Stimulated activated effector memory CD8-positive, alpha-beta T cell treated with anti-CD3 and anti-CD28 coated beads, Interleukin-12 subunit alpha, Interleukin-12 subunit beta, amount 100 ng/mL, for 72 hours (primary cell): Measurements from ENCODE around the gene DPH5.
"Not testable (repeated sequence)": the region's sequence is repeated elsewhere in the genome, so short reads cannot be mapped to it uniquely, and the experiment has no call there.

Experiments
- ATAC-seq: fragments of 150-1000 bp; cut with Tn5 transposase; 2 replicates; pipeline ENCODE4 v1.10.0; 2021
- DNase-seq, 2 donors: peaks; one replicate each; pipeline ENCODE4 v3.0.0; 2021 to 2022; ENCODE audit warnings: low spot score in 2 of 2
- H3K27ac Mint-ChIP-seq: one replicate; pipeline ENCODE4 v1.8.0; 2022; ENCODE audit warnings: mild to moderate bottlenecking, mixed read lengths
- H3K36me3 Mint-ChIP-seq: one replicate; pipeline ENCODE4 v1.8.0; 2022; ENCODE audit warnings: mild to moderate bottlenecking, mixed read lengths
- H3K4me1 Mint-ChIP-seq: one replicate; pipeline ENCODE4 v1.8.0; 2022; ENCODE audit warnings: mixed read lengths
- H3K4me3 Mint-ChIP-seq: one replicate; pipeline ENCODE4 v1.8.0; 2022; ENCODE audit warnings: mild to moderate bottlenecking, mixed read lengths
- H3K9me3 Mint-ChIP-seq: one replicate; pipeline ENCODE4 v1.8.0; 2022; ENCODE audit warnings: mixed read lengths

Gene DPH5

DNA sequence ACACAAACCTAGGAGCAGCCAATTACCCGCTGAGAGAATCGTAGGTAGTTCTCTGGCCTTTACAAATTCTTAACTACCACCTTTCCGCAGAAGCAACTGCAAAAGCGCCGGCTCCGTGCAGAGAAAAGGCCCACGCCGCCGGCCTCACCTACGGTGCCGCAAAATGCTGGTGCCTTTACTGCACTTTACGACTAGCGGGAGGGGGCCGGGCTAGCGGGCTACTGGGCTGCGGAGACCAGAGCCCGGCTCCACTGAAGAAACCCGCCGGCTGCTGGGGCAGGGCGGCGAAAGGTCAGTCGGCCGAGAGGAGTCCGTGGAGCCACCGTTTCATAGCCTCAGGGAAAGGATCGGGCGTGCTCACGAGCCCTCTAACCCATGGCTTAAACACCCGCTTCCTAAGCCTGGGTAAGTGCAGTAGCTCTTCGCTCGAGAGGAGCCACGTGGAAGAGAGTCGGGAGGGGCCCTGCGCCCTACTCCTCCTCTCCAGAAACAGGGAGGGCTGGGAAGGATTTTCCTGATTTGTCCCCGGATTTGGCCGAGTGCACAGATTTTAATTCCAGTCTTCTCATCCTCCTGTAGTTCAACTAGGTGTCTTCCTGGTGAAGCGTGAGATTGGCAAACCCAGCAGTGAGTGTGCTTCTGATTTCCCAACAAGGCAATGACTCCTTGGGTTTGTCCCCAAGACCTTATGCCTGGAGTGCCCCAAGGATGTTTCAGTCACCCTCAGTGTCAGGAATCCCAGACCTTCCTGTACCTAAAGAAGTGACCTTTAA is at the start of gene DPH5:
Gene DPH5, minus strand, starts transcription at position 128 of the 773 bp plus-strand sequence. CDS start 341 bp downstream, outside the sequence.
- peak within 1 kb of the TSS; percentile 94 for H3K27ac Mint-ChIP-seq
- DNase-seq (peak; percentile 71 to 91), ATAC-seq (peak; percentile 99)
- peaks cover 20% of the 10 kb centered on the region for H3K4me1 Mint-ChIP-seq
- H3K4me3 Mint-ChIP-seq, result peak within 1 kb of the TSS; percentile 86
- H3K36me3 Mint-ChIP-seq, result peaks cover 11% of the 10 kb centered on the region
- H3K9me3 Mint-ChIP-seq, result no peaks in the 10 kb centered on the region

DNA sequence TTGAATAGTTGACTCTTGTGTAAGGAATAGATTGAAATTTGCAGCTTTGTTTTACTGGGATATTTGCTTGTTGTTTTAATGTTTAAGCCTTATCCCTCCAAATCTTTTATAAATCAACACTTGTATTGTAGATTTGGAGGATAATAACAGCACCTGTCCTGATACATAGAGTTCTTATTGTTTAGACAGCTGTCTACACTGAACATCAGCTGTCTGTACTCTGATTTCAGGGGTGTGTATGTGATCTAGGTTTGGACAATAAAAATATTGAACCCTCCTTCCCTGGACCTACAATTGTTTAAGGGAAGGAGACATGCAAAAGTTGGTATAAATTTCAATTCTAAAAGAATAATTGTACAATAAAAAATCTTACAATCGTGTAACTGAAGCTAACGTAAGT is 48.3 kb upstream of the DPH5 start:
- Mint-ChIP-seq H3K27ac (no peak overlapping the region), H3K4me3 (no peak overlapping the region), H3K36me3 (peaks cover 5% of the 10 kb centered on the region), H3K4me1 (no peaks in the 10 kb centered on the region), H3K9me3 (no peaks in the 10 kb centered on the region)
- ATAC-seq (no peak), DNase-seq (no peak)

GRCh38 chr1:101071470-101071891 is 45.9 kb upstream of the DPH5 start:
- Mint-ChIP-seq H3K4me1 (peaks cover 3% of the 10 kb centered on the region), H3K27ac (no peak overlapping the region), H3K9me3 (no peaks in the 10 kb centered on the region), H3K4me3 (no peak overlapping the region), H3K36me3 (peaks cover 5% of the 10 kb centered on the region)
- ATAC-seq, result no peak
- DNase-seq, result no peak

- ATAC-seq (no peak), DNase-seq (no peak)
- peaks cover 13% of the 10 kb centered on the region for H3K4me1 Mint-ChIP-seq
- no peak overlapping the region for H3K4me3 Mint-ChIP-seq
- no peaks in the 10 kb centered on the region for H3K36me3 Mint-ChIP-seq
- H3K9me3 Mint-ChIP-seq, result no peaks in the 10 kb centered on the region
- H3K27ac Mint-ChIP-seq, result no peak overlapping the region
Measured at GRCh38 chr1:101069158-101069557, 43.6 kb upstream of the DPH5 start.

DNA sequence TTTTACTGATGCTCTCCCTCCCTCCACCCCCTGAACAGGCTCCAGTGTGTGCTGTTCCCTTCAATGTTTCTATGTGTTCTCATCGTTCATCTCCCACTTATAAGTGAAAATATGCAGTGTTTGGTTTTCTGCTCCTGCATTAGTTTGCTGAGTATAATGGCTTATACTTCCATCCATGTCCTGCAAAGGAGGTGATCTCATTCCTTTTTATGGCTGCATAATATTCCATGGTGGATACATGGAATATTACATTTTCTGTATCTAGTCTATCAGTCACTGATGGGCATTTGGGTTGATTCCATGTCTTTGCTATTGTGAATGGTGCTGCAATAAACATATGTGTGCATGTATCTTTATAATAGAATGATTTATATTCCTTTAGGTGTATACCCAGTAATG is 41.4 kb upstream of the DPH5 start:
- not testable (repeated sequence) for H3K27ac Mint-ChIP-seq, ATAC-seq, H3K4me3 Mint-ChIP-seq, DNase-seq, H3K9me3 Mint-ChIP-seq, H3K36me3 Mint-ChIP-seq
- peaks cover 17% of the 10 kb centered on the region for H3K4me1 Mint-ChIP-seq

- H3K27ac Mint-ChIP-seq, result no peak overlapping the region
Measured at GRCh38 chr1:101066260-101066936, 40.8 kb upstream of the DPH5 start.

GRCh38 chr1:101065575-101065974 is 40.0 kb upstream of the DPH5 start:
- DNase-seq, result no peak
- Mint-ChIP-seq H3K4me1 (peaks cover 17% of the 10 kb centered on the region), H3K36me3 (no peaks in the 10 kb centered on the region), H3K4me3 (no peak overlapping the region), H3K9me3 (no peaks in the 10 kb centered on the region), H3K27ac (no peak overlapping the region)
- ATAC-seq, result no peak

More at GRCh38 chr1:101066260-101066936, 40.8 kb upstream of the DPH5 start:
- Mint-ChIP-seq H3K4me3 (no peak overlapping the region), H3K4me1 (peaks cover 17% of the 10 kb centered on the region), H3K9me3 (no peaks in the 10 kb centered on the region), H3K36me3 (no peaks in the 10 kb centered on the region)
- ATAC-seq, result no peak
- DNase-seq, result no peak

DNA sequence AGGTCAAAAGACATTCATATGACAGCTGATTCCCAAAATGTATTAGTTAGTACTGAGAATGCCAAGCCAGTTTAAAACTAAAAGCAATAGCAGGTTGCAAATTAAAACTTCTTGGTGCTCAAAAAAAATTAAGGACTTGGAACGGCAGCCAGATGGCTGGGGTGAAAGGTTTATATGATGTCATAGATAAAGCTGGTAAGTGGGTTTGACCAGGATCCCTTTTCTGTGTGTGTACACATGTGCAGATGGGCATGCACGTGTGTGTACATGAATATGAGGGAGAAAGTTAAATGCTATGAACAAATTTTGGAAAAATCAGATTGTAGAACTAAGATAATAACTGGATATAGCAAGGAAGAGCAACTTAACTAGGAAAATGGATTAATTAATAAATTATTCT is 39.1 kb upstream of the DPH5 start:
- Mint-ChIP-seq H3K4me1 (peaks cover 17% of the 10 kb centered on the region), H3K36me3 (no peaks in the 10 kb centered on the region), H3K27ac (no peak overlapping the region), H3K9me3 (no peaks in the 10 kb centered on the region), H3K4me3 (no peak overlapping the region)
- ATAC-seq (no peak), DNase-seq (no peak)

- no peaks in the 10 kb centered on the region for H3K36me3 Mint-ChIP-seq
- H3K4me3 Mint-ChIP-seq, result no peak overlapping the region
- H3K27ac Mint-ChIP-seq, result no peak overlapping the region
- peaks cover 9% of the 10 kb centered on the region for H3K4me1 Mint-ChIP-seq
- H3K9me3 Mint-ChIP-seq, result no peaks in the 10 kb centered on the region
- ATAC-seq, result peak; percentile 48
- DNase-seq, result no peak
Measured at GRCh38 chr1:101060992-101061391, 35.4 kb upstream of the DPH5 start.

DNA sequence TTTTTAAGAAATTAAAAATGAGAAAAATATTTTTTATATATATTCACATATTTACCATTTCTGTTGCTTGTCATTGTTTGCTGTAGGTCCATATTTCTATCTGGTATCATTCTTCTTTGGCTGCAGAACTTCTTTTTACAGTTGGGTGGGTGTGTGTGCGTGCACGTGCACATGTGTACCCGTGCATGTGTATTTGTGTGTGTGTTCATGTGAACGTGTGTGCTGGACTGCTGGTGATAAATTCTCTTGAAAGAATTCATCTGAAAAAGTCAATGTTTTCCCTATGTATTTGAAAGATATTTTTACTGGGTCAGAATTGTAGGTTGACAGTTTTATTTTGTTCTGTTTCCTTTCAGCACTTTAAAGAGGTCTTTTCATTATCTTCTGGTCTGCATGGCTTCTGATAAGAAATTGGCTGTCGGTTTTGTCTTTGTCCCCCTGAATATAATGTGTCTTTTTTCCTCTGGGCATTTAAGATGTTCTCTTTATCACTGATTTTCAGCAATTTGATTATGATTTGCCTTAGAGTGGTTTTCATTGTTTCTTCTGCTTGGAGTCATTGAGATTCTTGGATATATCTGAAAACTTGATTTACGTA is 34.5 kb upstream of the DPH5 start:
- peaks cover 9% of the 10 kb centered on the region for H3K4me1 Mint-ChIP-seq
- ATAC-seq (no peak), DNase-seq (no peak)
- no peaks in the 10 kb centered on the region for H3K36me3 Mint-ChIP-seq
- no peak overlapping the region for H3K27ac Mint-ChIP-seq
- no peaks in the 10 kb centered on the region for H3K9me3 Mint-ChIP-seq
- H3K4me3 Mint-ChIP-seq, result no peak overlapping the region

- H3K36me3 Mint-ChIP-seq, result no peaks in the 10 kb centered on the region
- peaks cover 6% of the 10 kb centered on the region for H3K4me1 Mint-ChIP-seq
- DNase-seq (no peak), ATAC-seq (no peak)
- no peaks in the 10 kb centered on the region for H3K9me3 Mint-ChIP-seq
- no peak overlapping the region for H3K4me3 Mint-ChIP-seq
- H3K27ac Mint-ChIP-seq, result no peak overlapping the region
Measured at GRCh38 chr1:101055623-101056022, 30.0 kb upstream of the DPH5 start.

- ATAC-seq, result peak; percentile 84
Measured at GRCh38 chr1:101051688-101052638, 26.4 kb upstream of the DPH5 start.

DNA sequence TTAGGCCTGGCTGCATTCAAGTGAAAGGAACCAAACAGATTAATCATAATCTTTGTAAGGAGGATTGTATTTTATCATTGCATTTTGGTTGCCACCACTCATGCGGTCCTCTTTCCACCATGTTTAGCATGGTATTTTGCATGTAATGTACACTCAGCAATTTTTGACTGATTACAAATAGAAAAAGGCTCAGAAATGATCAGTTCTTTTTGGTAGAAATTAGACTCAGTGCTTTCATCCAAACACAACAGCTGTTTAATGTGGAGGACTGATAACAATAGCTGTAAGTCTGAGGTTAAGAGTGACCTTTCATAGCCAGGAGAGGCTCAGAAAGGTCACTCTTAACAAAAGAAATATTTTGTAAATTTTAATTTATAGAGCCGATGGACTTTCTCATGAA is 25.3 kb upstream of the DPH5 start:
- Mint-ChIP-seq H3K9me3 (no peaks in the 10 kb centered on the region), H3K27ac (no peak overlapping the region), H3K4me3 (no peak overlapping the region), H3K4me1 (peaks cover 6% of the 10 kb centered on the region), H3K36me3 (no peaks in the 10 kb centered on the region)
- DNase-seq, result no peak
- ATAC-seq, result no peak

More at GRCh38 chr1:101051688-101052638, 26.4 kb upstream of the DPH5 start:
- Mint-ChIP-seq H3K9me3 (no peaks in the 10 kb centered on the region), H3K4me3 (no peak overlapping the region), H3K36me3 (no peaks in the 10 kb centered on the region), H3K4me1 (peaks cover 6% of the 10 kb centered on the region), H3K27ac (peak overlapping the region; percentile 5)
- no peak for DNase-seq

- peaks cover 6% of the 10 kb centered on the region for H3K36me3 Mint-ChIP-seq
- DNase-seq (no peak), ATAC-seq (no peak)
- no peaks in the 10 kb centered on the region for H3K4me1 Mint-ChIP-seq
- H3K9me3 Mint-ChIP-seq, result peaks cover 8% of the 10 kb centered on the region
- no peak overlapping the region for H3K27ac Mint-ChIP-seq
- H3K4me3 Mint-ChIP-seq, result no peak overlapping the region
Measured at GRCh38 chr1:101044749-101045148, 19.2 kb upstream of the DPH5 start.

DNA sequence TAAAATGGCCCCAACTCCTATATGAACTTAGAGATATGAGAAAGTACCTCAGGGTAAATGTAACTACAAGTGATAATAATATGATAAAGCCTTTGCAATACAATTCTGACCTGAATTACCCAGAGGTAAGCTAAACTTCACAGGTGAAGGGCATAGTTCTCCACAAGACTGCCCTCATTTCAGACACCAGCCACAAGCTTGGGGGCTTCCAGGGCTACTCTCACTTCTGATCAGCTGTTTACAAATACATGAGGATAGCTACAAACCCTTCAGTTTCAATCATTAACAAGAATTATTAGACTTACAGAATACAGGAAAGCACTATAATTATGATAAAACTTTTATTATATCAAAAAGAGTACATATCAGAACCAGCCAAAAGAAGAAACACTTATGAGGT is 18.7 kb upstream of the DPH5 start:
- DNase-seq (no peak), ATAC-seq (no peak)
- no peaks in the 10 kb centered on the region for H3K4me1 Mint-ChIP-seq
- H3K36me3 Mint-ChIP-seq, result peaks cover 9% of the 10 kb centered on the region
- no peak overlapping the region for H3K4me3 Mint-ChIP-seq
- H3K27ac Mint-ChIP-seq, result no peak overlapping the region
- peaks cover 8% of the 10 kb centered on the region for H3K9me3 Mint-ChIP-seq
